Endodermal cell (in vitro differentiated cells): Measurements from ENCODE around the gene TAF3. TPM values are rescaled to one million over a fixed set of nuclear protein-coding genes. Genes with fewer than 3 reads are reported as not detected.

Experiments used
- DNase-seq: peaks from one replicate; pipeline ENCODE4 v3.0.0-alpha.2; 2017
- H3K27ac ChIP-seq: 2 replicates; pipeline ENCODE4 v1.5.1; 2013; ENCODE audit warnings: mild to moderate bottlenecking, low read depth, low read length, moderate library complexity
- H3K27me3 ChIP-seq: 2 replicates; pipeline ENCODE4 v1.6.1; 2013; ENCODE audit warnings: mild to moderate bottlenecking, low read length, moderate library complexity; ENCODE audit not compliant: insufficient read depth, control insufficient read depth, poor library complexity, severe bottlenecking
- H3K36me3 ChIP-seq: 2 replicates; pipeline ENCODE4 v1.7.0; 2013; ENCODE audit warnings: mild to moderate bottlenecking, low read length, moderate library complexity; ENCODE audit not compliant: control insufficient read depth, insufficient read depth
- H3K4me1 ChIP-seq: one replicate; pipeline ENCODE4 v1.7.0; 2013; ENCODE audit warnings: low read length; ENCODE audit not compliant: control insufficient read depth, insufficient read depth
- H3K4me3 ChIP-seq: 2 replicates; pipeline ENCODE4 v1.5.1; 2013; ENCODE audit warnings: mild to moderate bottlenecking, low read length, moderate library complexity
- H3K9ac ChIP-seq: 2 replicates; pipeline ENCODE4 v1.6.1; 2013; ENCODE audit warnings: mild to moderate bottlenecking, low read length, moderate library complexity; ENCODE audit not compliant: poor library complexity, severe bottlenecking; ENCODE audit errors: extremely low read depth
- H3K9me3 ChIP-seq: 2 replicates; pipeline ENCODE4 v1.6.1; 2013; ENCODE audit warnings: mild to moderate bottlenecking, low read length, moderate library complexity; ENCODE audit not compliant: control insufficient read depth
- H3K27ac Mint-ChIP-seq: 2 replicates; pipeline ENCODE4 v1.8.0; 2020; ENCODE audit warnings: mixed read lengths
- H3K27me3 Mint-ChIP-seq: 2 replicates; pipeline ENCODE4 v1.8.0; 2021; ENCODE audit warnings: mild to moderate bottlenecking, mixed read lengths; ENCODE audit not compliant: insufficient read depth
- H3K36me3 Mint-ChIP-seq: 2 replicates; pipeline ENCODE4 v1.8.0; 2020; ENCODE audit warnings: low read depth, mixed read lengths
- H3K4me1 Mint-ChIP-seq: 2 replicates; pipeline ENCODE4 v1.8.0; 2020; ENCODE audit warnings: mixed read lengths
- H3K4me3 Mint-ChIP-seq: 2 replicates; pipeline ENCODE4 v1.8.0; 2020; ENCODE audit warnings: mild to moderate bottlenecking, moderate library complexity, mixed read lengths
- H3K9me3 Mint-ChIP-seq: 2 replicates; pipeline ENCODE4 v1.8.0; 2020; ENCODE audit warnings: mild to moderate bottlenecking, mixed read lengths
- CTCF ChIP-seq: fragments of 200-600 bp; sonication (generic); conservative IDR thresholded peaks from 2 replicates; pipeline ENCODE4 v1.5.0; 2021; ENCODE audit warnings: antibody characterized with exemption, mild to moderate bottlenecking
- WGBS, 2 experiments: methylation state at CpG; one replicate each; pipeline versions ENCODE4 v1.1.5 to v1.1.7; 2013; ENCODE audit warnings: missing lambda C conversion rate in 2 of 2, mixed read lengths in 1 of 2; ENCODE audit not compliant: insufficient coverage in 1 of 2, insufficient read length in 1 of 2; 5-methylcytosine and 5-hydroxymethylcytosine counted together
- total RNA-seq, 2 donors: library from RNA; stranded (reverse); fragmentation: NEBNext Ultra II Directional in 1 of 2; extraction: Animal tissue kit (Norgen Biotek cat#: 25700) in 1 of 2; gene quantifications; 2 replicates in 1 of 2; 3 replicates in 1 of 2; pipeline ENCODE4 v1.2.1, GENCODE V29; 2021

TAF3 gene
- total RNA-seq, 2 donors from 2014 or later, result 9.9 to 10.0 TPM

- H3K27ac Mint-ChIP-seq, result peak overlapping the region; percentile 35
- H3K9me3 ChIP-seq, result peaks cover 16% of the 10 kb centered on the region
- H3K4me3 ChIP-seq, result no peak overlapping the region
- no peak for DNase-seq
- peaks cover 25% of the 10 kb centered on the region for H3K9me3 Mint-ChIP-seq
- peaks cover 45% of the 10 kb centered on the region for H3K4me1 Mint-ChIP-seq
- peaks cover 25% of the 10 kb centered on the region for H3K36me3 Mint-ChIP-seq
- H3K4me1 ChIP-seq, result peaks cover 9% of the 10 kb centered on the region
- H3K9ac ChIP-seq, result no peak overlapping the region
- TF ChIP-seq CTCF, result no peak
- no peaks in the 10 kb centered on the region for H3K27me3 Mint-ChIP-seq
- H3K4me3 Mint-ChIP-seq, result no peak overlapping the region
- no peak overlapping the region for H3K27ac ChIP-seq
- no peaks in the 10 kb centered on the region for H3K36me3 ChIP-seq
- no peaks in the 10 kb centered on the region for H3K27me3 ChIP-seq
- WGBS, 2 experiments, result 92% methylated on average over 2 to 4 of the region's 4 CpGs
These were observed 39.0 kb downstream of the TAF3 start for GRCh38 chr10:7857262-7857661.

GRCh38 chr10:7861509-7862120 lies 43.3 kb downstream of the TAF3 start:
- no peak for TF ChIP-seq CTCF
- Histone ChIP-seq H3K4me3 (peak overlapping the region; percentile 24), H3K9ac (no peak overlapping the region), H3K27ac (no peak overlapping the region), H3K4me1 (peaks cover 4% of the 10 kb centered on the region), H3K9me3 (peaks cover 25% of the 10 kb centered on the region), H3K36me3 (peaks cover 4% of the 10 kb centered on the region), H3K27me3 (no peaks in the 10 kb centered on the region)
- Mint-ChIP-seq H3K27ac (no peak overlapping the region), H3K36me3 (peaks cover 43% of the 10 kb centered on the region), H3K4me1 (peaks cover 21% of the 10 kb centered on the region), H3K9me3 (peaks cover 43% of the 10 kb centered on the region), H3K4me3 (no peak overlapping the region), H3K27me3 (no peaks in the 10 kb centered on the region)
- WGBS, 2 experiments, result 74 to 80% methylated on average over 1 to 4 of the region's 4 CpGs
- DNase-seq, result no peak

- Histone ChIP-seq H3K27ac (no peak overlapping the region), H3K4me1 (peaks cover 3% of the 10 kb centered on the region), H3K9ac (no peak overlapping the region), H3K36me3 (peaks cover 4% of the 10 kb centered on the region), H3K4me3 (peak overlapping the region; percentile 24), H3K27me3 (no peaks in the 10 kb centered on the region), H3K9me3 (peaks cover 25% of the 10 kb centered on the region)
- H3K27ac Mint-ChIP-seq, result no peak overlapping the region
- no peaks in the 10 kb centered on the region for H3K27me3 Mint-ChIP-seq
- peaks cover 16% of the 10 kb centered on the region for H3K4me1 Mint-ChIP-seq
- H3K4me3 Mint-ChIP-seq, result no peak overlapping the region
- peaks cover 43% of the 10 kb centered on the region for H3K36me3 Mint-ChIP-seq
- DNase-seq, result no peak
- TF ChIP-seq CTCF, result no peak
- peaks cover 43% of the 10 kb centered on the region for H3K9me3 Mint-ChIP-seq
These were observed 43.8 kb downstream of the TAF3 start for GRCh38 chr10:7862121-7862514.
